ENCODE results near the gene ACTL6B.

- TF ChIP-seq, protein P1, sequence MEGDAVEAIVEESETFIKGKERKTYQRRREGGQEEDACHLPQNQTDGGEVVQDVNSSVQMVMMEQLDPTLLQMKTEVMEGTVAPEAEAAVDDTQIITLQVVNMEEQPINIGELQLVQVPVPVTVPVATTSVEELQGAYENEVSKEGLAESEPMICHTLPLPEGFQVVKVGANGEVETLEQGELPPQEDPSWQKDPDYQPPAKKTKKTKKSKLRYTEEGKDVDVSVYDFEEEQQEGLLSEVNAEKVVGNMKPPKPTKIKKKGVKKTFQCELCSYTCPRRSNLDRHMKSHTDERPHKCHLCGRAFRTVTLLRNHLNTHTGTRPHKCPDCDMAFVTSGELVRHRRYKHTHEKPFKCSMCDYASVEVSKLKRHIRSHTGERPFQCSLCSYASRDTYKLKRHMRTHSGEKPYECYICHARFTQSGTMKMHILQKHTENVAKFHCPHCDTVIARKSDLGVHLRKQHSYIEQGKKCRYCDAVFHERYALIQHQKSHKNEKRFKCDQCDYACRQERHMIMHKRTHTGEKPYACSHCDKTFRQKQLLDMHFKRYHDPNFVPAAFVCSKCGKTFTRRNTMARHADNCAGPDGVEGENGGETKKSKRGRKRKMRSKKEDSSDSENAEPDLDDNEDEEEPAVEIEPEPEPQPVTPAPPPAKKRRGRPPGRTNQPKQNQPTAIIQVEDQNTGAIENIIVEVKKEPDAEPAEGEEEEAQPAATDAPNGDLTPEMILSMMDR (IDR thresholded peaks at IDR 0.05): no peak
- no peak for TF ChIP-seq POLR2A (IDR thresholded peaks at IDR 0.05)
- TF ChIP-seq POLR2AphosphoS5 (IDR thresholded peaks at IDR 0.05): no peak
Measured at GRCh38 chr7:100684534-100685042, 28.3 kb upstream of the ACTL6B start.

All from breast epithelium (tissue), 3 donors.